GM12878 (cell line): ENCODE results near the gene EGFL8. TPM values are rescaled to one million over a fixed set of nuclear protein-coding genes. Genes with fewer than 3 reads are reported as not detected.
A peak's percentile ranks its signal among the peaks of the same experiment; 100 is the strongest.

Experiments
- ATAC-seq: fragments of 200-7000 bp; cut with Tn5 transposase; 3 replicates; pipeline ENCODE4 v1.9.1; 2020; ENCODE audit warnings: mild to moderate bottlenecking, moderate library complexity
- BruUV-seq: library from RNA; stranded (reverse); fragments of 400-500 nt; replicated peaks from 2 replicates; lab custom pipeline; 2021; lab: Mats Ljungman, UMichigan
- CTCF ChIA-PET: fragments of 300-600 bp; sonication (Branson Sonifier 250); formaldehyde crosslinking; extraction: SDS; loops from one replicate; lab custom pipeline; 2021; ENCODE audit warnings: inconsistent platforms; lab: Yijun Ruan, JAX
- POLR2A ChIA-PET: fragments of 350-600 bp; formaldehyde crosslinking; extraction: SDS; loops from one replicate; lab custom pipeline; 2021; ENCODE audit warnings: inconsistent platforms; lab: Charles Lee
- RAD21 ChIA-PET: fragments of 300-600 bp; sonication (Branson Sonifier 250); formaldehyde crosslinking; loops from one replicate; lab custom pipeline; 2023; ENCODE audit warnings: antibody characterized with exemption; ENCODE audit not compliant: unreplicated experiment; lab: Charles Lee
- SMC1A ChIA-PET: fragments of 300-600 bp; sonication (Branson Sonifier 250); formaldehyde crosslinking; loops from one replicate; lab custom pipeline; 2023; ENCODE audit not compliant: unreplicated experiment, uncharacterized antibody; lab: Charles Lee
- DNase-seq: peaks from one replicate; pipeline ENCODE4 v3.0.0-alpha.2; 2011; ENCODE audit warnings: low read depth, low spot score
- FAIRE-seq: peaks from 3 replicates; lab custom pipeline; 2011; peaks lifted over from hg19 to GRCh38; lab: Jason Lieb, UNC
- H2AFZ ChIP-seq: 2 replicates; pipeline ENCODE4 v1.6.0; 2011; ENCODE audit warnings: low read depth, low read length, control low read depth; ENCODE audit not compliant: control insufficient read depth
- H3K27ac ChIP-seq: 2 replicates; pipeline ENCODE4 v1.5.1; 2011; ENCODE audit warnings: control low read depth; ENCODE audit not compliant: control insufficient read depth, insufficient read depth
- H3K27me3 ChIP-seq, 2 experiments: replicated peaks in 1 of 2; 2 replicates each; pipeline versions ENCODE4 v1.6.0 to v1.6.1; 2011; ENCODE audit warnings: low read length in 1 of 2; ENCODE audit not compliant: control insufficient read depth in 2 of 2, insufficient read depth in 2 of 2
- H3K36me3 ChIP-seq, 2 experiments: 2 replicates each; pipeline ENCODE4 v1.5.1; 2011; ENCODE audit warnings: low read length in 1 of 2; ENCODE audit not compliant: control insufficient read depth in 2 of 2, insufficient read depth in 2 of 2
- H3K4me1 ChIP-seq: 2 replicates; pipeline ENCODE4 v1.6.1; 2011; ENCODE audit warnings: mild to moderate bottlenecking, low read length, moderate library complexity, mixed read lengths; ENCODE audit not compliant: control insufficient read depth, insufficient read depth
- H3K4me2 ChIP-seq: 2 replicates; pipeline ENCODE4 v1.6.0; 2011; ENCODE audit warnings: control low read depth; ENCODE audit not compliant: control insufficient read depth, insufficient read depth
- H3K4me3 ChIP-seq: fragments of 200-600 bp; sonication (generic); 2 replicates; pipeline ENCODE4 v1.5.1; 2016
- H3K79me2 ChIP-seq: 2 replicates; pipeline ENCODE4 v1.6.0; 2011; ENCODE audit warnings: low read length; ENCODE audit not compliant: control insufficient read depth, insufficient read depth
- H3K9ac ChIP-seq: 2 replicates; pipeline ENCODE4 v1.8.0; 2011; ENCODE audit warnings: low read length, control low read depth, mixed read lengths; ENCODE audit not compliant: control insufficient read depth, insufficient read depth
- H3K9me3 ChIP-seq: replicated peaks from 3 replicates; pipeline ENCODE4 v1.5.1; 2011; ENCODE audit warnings: mild to moderate bottlenecking, low read length; ENCODE audit not compliant: control insufficient read depth, insufficient read depth
- H4K20me1 ChIP-seq: 2 replicates; pipeline ENCODE4 v1.6.0; 2011; ENCODE audit not compliant: control insufficient read depth, insufficient read depth
- ATF7 ChIP-seq: fragments of 450-650 bp; IDR thresholded peaks from 2 replicates; pipeline ENCODE4 v1.6.1; 2016; ENCODE audit warnings: low read depth, mild to moderate bottlenecking
- CHD2 ChIP-seq: IDR thresholded peaks from 2 replicates; pipeline ENCODE4 v1.6.1; 2011; ENCODE audit warnings: low read depth, low read length, improper control_type of control experiment, borderline replicate concordance
- CUX1 ChIP-seq: IDR thresholded peaks from 2 replicates; pipeline ENCODE4 v1.6.1; 2012; ENCODE audit warnings: improper control_type of control experiment, low read depth, low read length; ENCODE audit not compliant: insufficient replicate concordance
- DPF2 ChIP-seq: fragments of 450-650 bp; IDR thresholded peaks from 2 replicates; pipeline ENCODE4 v1.6.1; 2017; ENCODE audit warnings: mild to moderate bottlenecking
- EGR1 ChIP-seq, 2 experiments: IDR thresholded peaks; 1 replicate in 1 of 2; 2 replicates in 1 of 2; pipeline ENCODE4 v1.6.1; 2011 to 2012; ENCODE audit warnings: low read depth in 2 of 2, low read length in 2 of 2, borderline replicate concordance in 1 of 2, mild to moderate bottlenecking in 1 of 2, moderate library complexity in 1 of 2
- HDGF ChIP-seq: fragments of 450-650 bp; IDR thresholded peaks from 2 replicates; pipeline ENCODE4 v1.6.1; 2016; ENCODE audit warnings: antibody characterized with exemption
- IKZF2 ChIP-seq, 2 experiments: fragments of 450-650 bp; IDR thresholded peaks; 2 replicates each; pipeline ENCODE4 v1.6.1; 2017; ENCODE audit warnings: mild to moderate bottlenecking in 2 of 2, moderate library complexity in 2 of 2
- LARP7 ChIP-seq: fragments of 450-650 bp; IDR thresholded peaks from 2 replicates; pipeline ENCODE4 v1.6.1; 2017; ENCODE audit warnings: mild to moderate bottlenecking
- MLLT1 ChIP-seq: fragments of 450-650 bp; IDR thresholded peaks from 2 replicates; pipeline ENCODE4 v1.6.1; 2016; ENCODE audit warnings: mild to moderate bottlenecking
- MXI1 ChIP-seq: fragments of 150-350 bp; IDR thresholded peaks from 2 replicates; pipeline ENCODE4 v1.6.1; 2011; ENCODE audit warnings: low read depth, mild to moderate bottlenecking, inconsistent platforms, low read length, improper control_type of control experiment
- NBN ChIP-seq: fragments of 450-650 bp; IDR thresholded peaks from 2 replicates; pipeline ENCODE4 v1.6.1; 2016
- NR2F1 ChIP-seq: fragments of 450-650 bp; conservative IDR thresholded peaks from 2 replicates; pipeline ENCODE4 v1.6.1; 2017; ENCODE audit warnings: mild to moderate bottlenecking
- POLR2AphosphoS5 ChIP-seq: IDR thresholded peaks from 2 replicates; pipeline ENCODE4 v1.6.1; 2011; ENCODE audit warnings: mild to moderate bottlenecking, low read length, inconsistent platforms
- RCOR1 ChIP-seq: conservative IDR thresholded peaks from 2 replicates; pipeline ENCODE4 v1.6.1; 2012; ENCODE audit warnings: low read depth, low read length, improper control_type of control experiment
- SMARCA5 ChIP-seq: fragments of 450-650 bp; IDR thresholded peaks from 2 replicates; pipeline ENCODE4 v1.6.1; 2017; ENCODE audit warnings: mild to moderate bottlenecking
- STAT3 ChIP-seq: IDR thresholded peaks from 2 replicates; pipeline ENCODE4 v1.6.1; 2011; ENCODE audit warnings: low read depth, low read length, improper control_type of control experiment
- WGBS: methylation state at CpG from one replicate; pipeline ENCODE4 v1.1.6; 2016; ENCODE audit warnings: low lambda C conversion rate; ENCODE audit not compliant: insufficient replicate concordance, insufficient coverage; ENCODE audit errors: missing lambda C conversion rate; 5-methylcytosine and 5-hydroxymethylcytosine counted together
- in situ Hi-C: fragments of 300-500 bp; cut with MboI; formaldehyde crosslinking; loops from 9 replicates; pipeline ENCODE4 v1.14.3; 2018; ENCODE audit warnings: mixed read lengths
- intact Hi-C: fragments of 100-400 bp; cut with micrococcal nuclease; formaldehyde crosslinking; loops from one replicate; pipeline ENCODE4 v1.14.2; 2022; ENCODE audit not compliant: unreplicated experiment
- polyA plus RNA-seq, 11 experiments: library from polyadenylated mRNA; depleted of rRNA in 4 of 11; unstranded in 6 of 11; stranded (reverse) in 5 of 11; fragments of >200 nt; fragmentation: Nextera tagmentation in 4 of 11; fragmentation: Illumina TruSeq in 1 of 11; extraction: Ambion mirVana in 4 of 11; extraction: Trizol in 1 of 11; gene quantifications; 1 replicate in 1 of 11; 2 replicates in 10 of 11; pipeline versions ENCODE4 v1.2.1 to v1.2.3, GENCODE V29; 2011 to 2016; ENCODE audit warnings: inconsistent platforms in 2 of 11, missing spikeins in 2 of 11, low read depth in 1 of 11
- total RNA-seq, 4 experiments: library from RNA; depleted of rRNA in 3 of 4; stranded (reverse); fragments of >200 nt in 3 of 4; fragmentation: Illumina TruSeq in 1 of 4; extraction: Trizol in 1 of 4; gene quantifications; 2 replicates each; pipeline versions ENCODE4 v1.2.1 to v1.2.3, GENCODE V29; 2013 to 2021

Gene EGFL8
- total and polyA plus RNA-seq, 10 of the 15 experiments (the other 5 are each of a cell fraction or from before 2014, with no cell fraction given): 0.07 to 3.5 (median 1.4) TPM

- Histone ChIP-seq H3K9me3 (no peaks in the 10 kb centered on the region), H3K27ac (peak overlapping the region; percentile 100), H3K9ac (peak overlapping the region; percentile 99), H3K36me3 (peaks cover 0 to 2% of the 10 kb centered on the region in 2 experiments; a peak in 2 of 4 replicates), H3K4me1 (peaks cover 32% of the 10 kb centered on the region), H4K20me1 (no peaks in the 10 kb centered on the region), H3K4me2 (peak overlapping the region; percentile 99), H3K4me3 (peak overlapping the region; percentile 90), H3K79me2 (peaks cover 58% of the 10 kb centered on the region), H2AFZ (no peak overlapping the region), H3K27me3 (no peaks in the 10 kb centered on the region)
- RAD21 ChIA-PET: interaction anchor here (1.0 to 3.7 kb wide), 6 partner anchors 13 to 780 kb away, joined by 3 to 27 read pairs (median 8); partner anchors contain the start of genes AGPAT1, ATF6B, FKBPL and RNF5
- CTCF ChIA-PET: interaction anchor here (1.3 to 4.2 kb wide), 4 partner anchors 13 to 73 kb away, joined by 4 to 35 read pairs (median 7); partner anchors contain the start of genes ATF6B and FKBPL
- SMC1A ChIA-PET: interaction anchor here (0.8 to 4.3 kb wide), 3 partner anchors 14 to 62 kb away, joined by 3 to 41 read pairs (median 24); partner anchors contain the start of genes AGPAT1, ATF6B, FKBPL and RNF5
- 0% methylated on average over 14 of the region's 15 CpGs for WGBS
- DNase-seq (no peak), ATAC-seq (no peak), FAIRE-seq (no peak)
- in situ Hi-C loops: no loop called here
- POLR2A ChIA-PET: interaction anchor here (0.5 to 7.0 kb wide), 10 partner anchors 10 to 837 kb away, joined by 3 to 123 read pairs (median 4); partner anchors contain the start of genes AGPAT1, ATF6B, FKBPL and HLA-DMA
- intact Hi-C loops: loop anchor here (2.0 kb wide), 1 partner anchor 15 kb away; the partner anchor contains the start of gene AGPAT1
- no TSS peak for BruUV-seq
- TF ChIP-seq ATF7 (peak; percentile 72), IKZF2 (IDR thresholded peaks at IDR 0.05) (peak; percentile 11 to 43; a peak in 1 of 4 replicates), MXI1 (no peak), RCOR1 (no peak), SMARCA5 (0 out of 2 replicates have a peak, but pooled peaks have one; percentile 46), EGR1 (IDR thresholded peaks at IDR 0.05; ENCODE audit: borderline replicate concordance in 1 of 2, low read depth in 2 of 2, low read length in 2 of 2) (no peak; a peak in 1 of 3 replicates), MLLT1 (peak; percentile 16; the same call in 1 of the 2 replicates), NR2F1 (peak; percentile 39; the same call in 1 of the 2 replicates), CHD2 (0 out of 2 replicates have a peak, but pooled peaks have one; percentile 23), NBN (peak; percentile 59; the same call in 1 of the 2 replicates), DPF2 (peak; percentile 16; the same call in 1 of the 2 replicates), HDGF (peak; percentile 84; the same call in 1 of the 2 replicates), POLR2AphosphoS5 (peak; percentile 55; the same call in 1 of the 2 replicates), STAT3 (no peak), CUX1 (no peak), LARP7 (peak; percentile 26)
These were observed 27.6 kb downstream of the EGFL8 start for GRCh38 chr6:32191696-32192607.
